Stomach (tissue), 4 donors: ENCODE results near the gene ACOT8.

Source experiments
- CTCF ChIP-seq, 7 experiments: fragments of 450-650 bp in 4 of 7; fragments of 200-600 bp in 3 of 7; sonication (generic) in 3 of 7; IDR thresholded peaks; one replicate each; pipeline ENCODE4 v1.5.1; 2016 to 2019; ENCODE audit warnings: antibody characterized with exemption in 7 of 7, control low read depth in 2 of 7, mild to moderate bottlenecking in 1 of 7
- EP300 ChIP-seq: sonication (generic); formaldehyde crosslinking; IDR thresholded peaks from one replicate; pipeline ENCODE4 v1.6.1; 2017; ENCODE audit warnings: antibody characterized with exemption
- POLR2A ChIP-seq, 4 donors: fragments of 450-650 bp; IDR thresholded peaks; one replicate each; pipeline ENCODE4 v1.6.1; 2016; ENCODE audit warnings: antibody characterized with exemption in 4 of 4, control low read depth in 2 of 4, mild to moderate bottlenecking in 1 of 4, moderate library complexity in 1 of 4
- POLR2AphosphoS5 ChIP-seq, 3 donors: sonication (generic); formaldehyde crosslinking; IDR thresholded peaks; one replicate each; pipeline ENCODE4 v1.6.1; 2016; ENCODE audit warnings: antibody characterized with exemption in 3 of 3

GRCh38 chr20:45897692-45898091 is 40.5 kb upstream of the ACOT8 start:
- no peak for TF ChIP-seq POLR2AphosphoS5 (IDR thresholded peaks at IDR 0.05)
- no peak for TF ChIP-seq CTCF (IDR thresholded peaks at IDR 0.05)
- no peak for TF ChIP-seq POLR2A (IDR thresholded peaks at IDR 0.05)
- no peak for TF ChIP-seq EP300
